Non-pigmented ciliary epithelial cell (primary cell): Measurements from ENCODE around the gene AGTRAP.

Source experiments
- DNase-seq: peaks from one replicate; pipeline ENCODE4 v3.0.0-alpha.2; 2010; ENCODE audit warnings: low read depth

The AGTRAP gene

DNA sequence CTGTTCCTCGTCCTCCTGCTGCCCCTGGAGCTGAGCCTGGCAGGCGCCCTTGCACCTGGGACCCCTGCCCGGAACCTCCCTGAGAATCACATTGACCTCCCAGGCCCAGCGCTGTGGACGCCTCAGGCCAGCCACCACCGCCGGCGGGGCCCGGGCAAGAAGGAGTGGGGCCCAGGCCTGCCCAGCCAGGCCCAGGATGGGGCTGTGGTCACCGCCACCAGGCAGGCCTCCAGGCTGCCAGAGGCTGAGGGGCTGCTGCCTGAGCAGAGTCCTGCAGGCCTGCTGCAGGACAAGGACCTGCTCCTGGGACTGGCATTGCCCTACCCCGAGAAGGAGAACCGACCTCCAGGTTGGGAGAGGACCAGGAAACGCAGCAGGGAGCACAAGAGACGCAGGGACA lies 29.6 kb upstream of the AGTRAP start:
- DNase-seq, result no peak

DNA sequence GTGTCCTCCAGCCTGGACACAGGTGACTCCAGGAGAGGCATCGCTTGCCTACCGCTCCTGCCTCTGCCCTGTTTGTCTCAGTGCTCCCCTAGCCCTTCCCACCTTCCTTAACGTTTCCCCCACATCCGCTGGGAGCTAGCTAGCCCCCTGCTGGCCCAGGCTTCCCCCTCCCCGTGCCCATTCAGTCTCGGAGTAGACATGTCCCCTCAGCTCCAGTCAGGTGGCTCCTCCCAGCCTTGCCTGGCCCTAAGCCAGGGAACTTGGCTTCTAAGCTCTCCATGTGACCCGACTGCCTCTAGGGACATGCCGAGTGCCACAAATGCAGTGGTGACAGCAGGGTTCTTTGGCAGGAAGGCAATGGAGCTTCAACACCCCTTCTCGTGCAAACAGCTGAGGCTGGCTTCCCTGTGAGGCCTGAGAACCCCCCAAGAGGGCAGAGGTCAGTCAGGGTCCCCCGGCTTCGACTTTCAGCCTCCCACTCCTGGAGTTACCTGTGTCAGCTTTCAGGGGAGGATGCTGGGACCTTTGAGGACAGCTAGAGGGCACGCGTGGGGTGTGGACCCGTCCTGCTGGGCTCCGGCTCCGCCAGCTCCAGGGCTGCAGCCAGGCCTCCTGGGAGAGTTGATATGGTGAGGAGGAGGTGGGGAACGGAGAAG lies 28.2 kb upstream of the AGTRAP start:
- DNase-seq, result no peak

DNA sequence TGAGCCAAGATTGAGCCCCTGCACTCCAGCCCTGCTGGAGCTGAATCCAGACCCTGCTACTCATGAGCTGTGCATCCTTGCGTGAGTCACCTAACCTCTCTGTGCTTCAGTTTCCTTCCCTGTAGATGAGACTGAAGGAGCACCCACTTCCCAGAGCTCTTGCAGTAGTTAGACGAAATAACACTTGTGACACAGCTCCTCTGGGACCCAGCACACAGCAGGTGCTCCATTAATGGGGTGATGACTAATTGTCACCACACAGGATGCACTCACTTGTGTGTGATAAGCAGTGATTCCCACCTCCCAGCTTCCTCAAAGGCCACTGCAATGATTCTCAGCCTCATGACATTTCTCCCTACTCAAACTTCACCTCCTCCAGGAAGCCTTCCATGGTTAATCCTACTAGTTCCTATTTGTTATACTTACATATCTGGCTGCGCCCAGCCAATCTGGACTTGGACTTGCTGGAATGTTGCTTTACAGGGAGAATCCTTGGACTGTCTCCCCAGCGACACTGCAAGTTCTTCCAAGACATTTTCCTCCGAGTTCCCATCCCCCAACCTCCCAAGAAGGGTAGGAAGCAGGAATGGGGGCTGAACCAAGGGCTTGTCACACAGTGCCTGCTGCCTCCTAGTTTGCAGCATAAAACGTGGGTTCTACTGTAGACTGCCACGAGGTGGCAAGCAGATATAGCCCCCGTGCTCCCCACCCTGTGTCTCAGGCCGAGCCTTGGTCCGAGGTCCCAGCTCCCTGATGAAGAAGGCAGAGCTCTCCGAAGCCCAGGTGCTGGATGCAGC lies 27.2 kb upstream of the AGTRAP start:
- DNase-seq, result no peak

- DNase-seq, result no peak
These were observed 24.4 kb upstream of the AGTRAP start for GRCh38 chr1:11711490-11711889.

DNA sequence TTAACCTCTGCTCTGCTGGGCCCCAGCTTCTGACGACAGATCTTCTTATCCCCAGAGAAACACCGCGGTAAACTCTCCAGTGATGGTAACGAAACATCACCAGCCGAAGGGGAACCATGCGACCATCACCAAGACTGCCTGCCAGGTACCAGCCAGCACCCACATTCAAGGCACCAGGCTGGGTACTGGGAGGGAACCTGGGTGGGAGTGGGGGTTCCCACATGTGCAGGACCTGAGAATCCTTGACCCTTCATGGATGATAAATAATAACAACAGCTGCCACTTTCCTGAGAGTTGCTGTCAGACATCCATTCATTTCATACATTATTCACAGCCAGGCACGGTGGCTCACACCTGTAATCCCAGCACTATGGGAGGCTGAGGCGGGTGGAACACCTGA lies 23.7 kb upstream of the AGTRAP start:
- DNase-seq, result no peak

- DNase-seq, result no peak
These were observed 22.8 kb upstream of the AGTRAP start for GRCh38 chr1:11713095-11713494.

DNA sequence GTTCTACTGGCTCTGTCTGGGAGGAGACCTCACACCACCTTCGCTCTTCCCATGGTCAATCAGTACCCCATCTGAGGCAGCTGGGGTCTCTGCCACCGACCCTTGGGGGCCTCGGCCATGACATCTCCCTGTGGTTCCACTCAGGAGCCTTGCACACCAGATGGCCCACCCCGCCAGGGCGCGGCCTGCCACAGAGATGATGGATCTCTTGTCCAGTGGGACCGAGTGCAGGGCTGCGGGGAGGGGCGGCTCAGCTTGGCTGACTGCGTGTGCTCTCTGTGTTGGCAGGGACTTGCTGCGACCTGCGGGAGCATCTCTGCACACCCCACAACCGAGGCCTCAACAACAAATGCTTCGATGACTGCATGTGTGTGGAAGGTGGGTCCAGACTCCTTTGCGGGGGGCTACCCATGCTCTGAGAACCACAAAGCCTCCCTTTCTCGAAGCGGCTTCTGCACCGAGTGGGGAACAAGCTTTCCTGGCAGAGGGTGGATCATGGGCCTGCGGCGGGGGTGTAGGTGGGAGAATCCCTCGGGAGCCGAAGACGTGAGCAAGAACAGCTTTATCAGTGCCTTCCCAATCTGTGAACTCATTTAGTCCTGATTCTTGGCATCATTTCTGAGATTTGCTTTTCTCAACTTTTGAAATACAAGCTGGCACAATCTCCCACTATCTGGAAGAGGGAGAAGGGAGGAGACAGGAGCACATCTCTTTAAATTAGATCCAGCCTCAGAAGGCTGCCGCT lies 20.9 kb upstream of the AGTRAP start:
- no peak for DNase-seq

GRCh38 chr1:11719313-11720032 lies 16.5 kb upstream of the AGTRAP start:
- DNase-seq, result no peak

GRCh38 chr1:11720033-11720376 lies 15.9 kb upstream of the AGTRAP start:
- DNase-seq, result no peak

- no peak for DNase-seq
These were observed 15.4 kb upstream of the AGTRAP start for GRCh38 chr1:11720525-11720924.

- no peak for DNase-seq
These were observed 14.6 kb upstream of the AGTRAP start for GRCh38 chr1:11721311-11721710.

DNA sequence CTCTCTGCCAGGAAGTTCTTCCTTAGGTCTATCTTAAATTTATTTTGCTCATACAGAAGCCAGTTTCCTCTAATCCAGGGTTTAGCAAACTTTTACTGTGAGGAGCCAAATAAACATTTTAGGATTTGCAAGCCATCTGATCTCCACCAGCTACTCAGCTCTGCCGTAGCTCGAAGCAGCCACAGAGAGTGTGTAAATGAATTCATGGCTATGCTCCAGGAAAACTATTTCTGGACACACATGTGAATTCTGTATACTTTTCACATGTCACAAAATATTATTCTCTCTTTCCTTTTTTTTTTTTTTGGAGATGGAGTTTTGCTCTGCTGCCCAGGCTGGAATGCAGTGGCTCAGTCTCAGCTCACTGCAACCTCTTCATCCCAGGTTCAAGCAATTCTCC lies 13.4 kb upstream of the AGTRAP start:
- DNase-seq, result no peak

GRCh38 chr1:11725616-11726015 lies 10.3 kb upstream of the AGTRAP start:
- no peak for DNase-seq

DNA sequence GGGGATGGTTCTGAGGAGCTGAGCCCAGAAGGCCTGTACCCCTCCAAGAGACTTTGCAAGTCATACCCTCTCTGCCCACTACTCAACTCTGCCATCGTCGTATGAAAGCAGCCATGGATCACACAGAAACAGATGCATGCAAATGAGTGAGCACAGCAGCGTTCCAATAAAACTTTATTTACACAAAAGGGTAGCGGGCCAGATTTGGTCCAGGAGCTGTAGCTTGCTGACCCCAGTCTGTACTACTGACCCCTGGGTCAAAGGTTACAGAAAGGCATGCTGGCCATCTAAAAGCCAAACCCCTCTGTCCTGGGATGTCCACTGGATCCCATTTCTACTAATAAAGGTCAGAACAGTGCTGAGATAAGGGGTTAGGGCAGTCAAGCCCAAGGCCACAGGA lies 8.8 kb upstream of the AGTRAP start:
- no peak for DNase-seq

GRCh38 chr1:11728126-11728806 lies 7.7 kb upstream of the AGTRAP start:
- DNase-seq, result no peak

- DNase-seq, result no peak
These were observed 6.8 kb upstream of the AGTRAP start for GRCh38 chr1:11729155-11729497.

DNA sequence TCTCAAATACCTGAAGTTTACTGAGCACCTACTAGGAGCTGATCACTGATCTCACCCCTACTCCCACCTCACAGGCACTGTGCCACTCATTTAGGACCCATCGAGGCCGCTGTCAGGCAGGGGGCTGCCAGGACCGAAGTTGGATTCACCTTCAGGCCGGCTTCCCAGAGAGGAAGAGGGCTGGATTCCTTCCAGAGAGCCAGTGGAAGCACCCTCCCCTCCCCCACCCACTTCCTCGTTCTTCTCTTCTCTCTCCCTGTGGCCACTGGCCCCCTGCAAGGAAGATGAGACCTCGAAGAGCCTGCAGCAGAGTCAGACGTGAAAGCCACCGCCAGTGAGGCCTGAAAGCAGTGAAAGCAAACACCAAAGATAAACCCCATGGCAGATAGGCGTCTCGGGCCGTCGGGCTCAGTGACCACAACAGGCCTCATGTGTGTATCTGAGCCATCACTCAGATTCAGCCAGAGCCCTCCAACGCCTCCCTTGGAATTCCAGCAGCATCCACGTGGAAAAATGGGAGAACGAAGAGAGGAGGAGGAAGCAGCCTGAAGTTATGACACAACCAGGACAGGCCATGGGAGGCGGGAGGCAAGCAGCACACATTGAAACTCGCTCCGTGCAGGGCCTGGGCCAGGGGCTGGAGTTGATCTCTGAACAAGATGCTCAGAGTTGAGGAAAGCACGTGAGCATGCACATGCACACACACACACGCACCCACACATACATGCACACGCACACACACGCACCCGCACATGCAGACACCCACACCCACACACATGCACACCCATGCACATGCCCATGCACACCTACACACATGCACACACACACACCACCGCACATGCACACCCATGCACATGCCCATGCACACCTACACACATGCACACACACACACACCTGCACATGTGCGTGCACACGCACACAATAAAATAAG lies 6.2 kb upstream of the AGTRAP start:
- DNase-seq, result no peak

DNA sequence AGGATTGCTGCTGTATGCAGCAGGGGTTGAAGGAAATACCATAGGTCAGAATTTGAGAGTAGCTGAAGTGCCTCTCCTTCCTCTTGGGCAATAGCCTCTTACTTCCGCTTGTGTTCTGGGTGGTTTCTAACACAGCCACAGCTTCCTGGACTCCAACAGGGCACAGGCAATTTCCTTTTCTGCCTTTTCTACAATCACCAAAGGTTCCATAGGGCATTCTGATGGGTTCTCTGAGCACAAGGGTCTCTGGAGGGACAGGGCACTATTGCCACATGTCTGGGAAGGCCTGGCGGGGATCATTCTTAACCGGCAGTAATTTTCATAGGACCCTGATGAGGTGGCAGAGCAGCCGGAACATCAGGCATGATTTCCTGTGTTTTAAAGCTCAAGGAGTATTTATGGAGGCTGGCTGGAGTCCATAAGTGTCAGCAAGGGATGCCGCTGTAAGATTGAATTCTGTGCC lies 5.5 kb upstream of the AGTRAP start:
- DNase-seq, result no peak

DNA sequence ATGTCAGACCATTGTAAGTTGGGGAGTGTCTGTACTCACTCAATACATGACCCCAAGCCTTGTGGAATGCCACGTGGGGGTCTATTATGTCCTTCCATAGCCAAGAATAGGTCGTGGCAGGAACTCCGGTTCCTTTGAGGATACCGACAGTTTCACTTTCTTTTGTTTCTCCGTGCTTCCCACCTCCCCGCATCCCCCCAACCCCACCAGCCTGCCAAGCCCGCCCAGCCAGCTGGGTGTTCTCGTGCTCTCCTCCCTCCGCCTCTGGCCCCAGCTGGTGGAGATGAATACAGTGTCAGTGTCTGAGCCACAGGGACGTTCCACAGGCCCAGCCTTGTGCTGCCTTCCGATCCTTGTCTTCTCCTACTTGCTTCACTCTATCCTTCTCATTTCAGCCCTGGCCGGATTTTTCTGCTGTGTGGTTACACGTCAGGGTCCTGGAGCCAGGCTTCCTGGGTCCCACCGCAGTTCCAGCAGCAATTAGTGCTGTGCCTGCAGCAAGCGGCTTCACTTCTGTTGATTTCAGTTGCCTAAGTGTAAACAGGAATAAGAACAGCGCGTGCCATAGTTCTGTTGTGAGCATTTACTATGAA lies 4.1 kb upstream of the AGTRAP start:
- no peak for DNase-seq

- no peak for DNase-seq
These were observed 2.6 kb upstream of the AGTRAP start for GRCh38 chr1:11733306-11733705.

DNA sequence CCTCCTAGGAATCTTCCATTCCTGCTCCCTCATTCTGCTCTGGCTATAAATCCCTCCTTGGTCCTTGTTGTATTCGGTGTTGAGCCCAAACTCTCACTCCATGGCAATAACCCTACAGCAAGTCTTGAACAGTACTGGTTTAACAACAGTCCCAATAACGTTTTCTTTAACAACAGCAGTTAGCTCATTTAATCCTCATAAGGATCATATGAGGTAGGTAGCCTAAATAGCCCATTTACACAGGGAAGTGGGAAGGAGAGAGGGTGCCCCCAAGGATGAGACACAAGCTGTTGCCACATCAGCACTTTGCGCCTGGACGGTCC lies 444 bp upstream of the AGTRAP start:
- no peak for DNase-seq
